K562 (cell line): ENCODE measurements around the gene CABYR. TPM values are rescaled to one million over a fixed set of nuclear protein-coding genes. Genes with fewer than 3 reads are reported as not detected.

Experiments
- ATAC-seq: fragments of 200-7000 bp; cut with Tn5 transposase; 3 replicates; pipeline ENCODE4 v1.9.1; 2020; ENCODE audit warnings: moderate library complexity
- BruUV-seq: library from RNA; stranded (reverse); fragments of 400-500 nt; replicated peaks from 2 replicates; lab custom pipeline; 2021; lab: Mats Ljungman, UMichigan
- CTCF ChIA-PET: fragments of 300-600 bp; formaldehyde crosslinking; extraction: SDS; loops from one replicate; lab custom pipeline; 2021; ENCODE audit warnings: low intra/inter-chr PET ratio; lab: Yijun Ruan, JAX
- POLR2A ChIA-PET: fragments of 300-600, 350-650 bp; sonication (Branson Sonifier 250); formaldehyde crosslinking; extraction: SDS; loops from one replicate; lab custom pipeline; 2021; ENCODE audit warnings: antibody characterized with exemption, inconsistent platforms; lab: Yijun Ruan, JAX
- DNase-seq, 4 experiments: peaks; one replicate each; pipeline versions ENCODE4 v3.0.0 to v3.0.0-alpha.2; 2011 to 2018; ENCODE audit warnings: low spot score in 3 of 4, mixed read lengths in 3 of 4; ENCODE audit errors: extremely low read depth in 1 of 4
- FAIRE-seq: peaks from 2 replicates; lab custom pipeline; 2011; peaks lifted over from hg19 to GRCh38; lab: Jason Lieb, UNC
- H2AFZ ChIP-seq: 2 replicates; pipeline ENCODE4 v1.6.0; 2011; ENCODE audit warnings: low read depth, low read length, control low read depth, inconsistent platforms
- H3K27ac ChIP-seq: fragments of 200-600 bp; 3 replicates; pipeline ENCODE4 v1.8.0; 2011; ENCODE audit warnings: low read depth, mild to moderate bottlenecking, control low read depth, inconsistent platforms, low read length, moderate library complexity, mixed read lengths; ENCODE audit errors: extremely low read depth
- H3K27me3 ChIP-seq, 2 experiments: fragments of 300-600 bp in 1 of 2; 2 replicates in 1 of 2; 3 replicates in 1 of 2; pipeline versions ENCODE4 v1.6.0 to v1.8.0; 2011; ENCODE audit warnings: inconsistent platforms in 2 of 2, low read length in 2 of 2, mild to moderate bottlenecking in 1 of 2, mixed read lengths in 1 of 2, moderate library complexity in 1 of 2; ENCODE audit not compliant: control insufficient read depth in 2 of 2, insufficient read depth in 2 of 2
- H3K36me3 ChIP-seq: fragments of 300-600 bp; 3 replicates; pipeline ENCODE4 v1.8.0; 2011; ENCODE audit warnings: mild to moderate bottlenecking, low read length, inconsistent platforms; ENCODE audit not compliant: control insufficient read depth, insufficient read depth
- H3K4me1 ChIP-seq, 2 experiments: fragments of 200-600 bp in 1 of 2; replicated peaks in 1 of 2; 2 replicates in 1 of 2; 3 replicates in 1 of 2; pipeline versions ENCODE4 v1.5.1 to v1.8.0; 2011; ENCODE audit warnings: inconsistent platforms in 2 of 2, low read length in 2 of 2, mild to moderate bottlenecking in 1 of 2, mixed read lengths in 1 of 2, moderate library complexity in 1 of 2; ENCODE audit not compliant: control insufficient read depth in 2 of 2, insufficient read depth in 2 of 2
- H3K4me2 ChIP-seq: 2 replicates; pipeline ENCODE4 v1.6.1; 2011; ENCODE audit warnings: low read length, control low read depth, inconsistent platforms, mixed read lengths; ENCODE audit not compliant: insufficient read depth
- H3K4me3 ChIP-seq: fragments of 200-600 bp; sonication (generic), shearing (Covaris generic); 2 replicates; pipeline ENCODE4 v1.5.1; 2016; ENCODE audit warnings: control low read depth, inconsistent platforms
- H3K79me2 ChIP-seq: fragments of 200-600 bp; 3 replicates; pipeline ENCODE4 v1.8.0; 2011; ENCODE audit warnings: low read length, inconsistent platforms; ENCODE audit not compliant: control insufficient read depth, insufficient read depth
- H3K9ac ChIP-seq, 2 experiments: 2 replicates each; pipeline versions ENCODE4 v1.6.0 to v1.6.1; 2011; ENCODE audit warnings: low read depth in 2 of 2, low read length in 2 of 2, control low read depth in 1 of 2, inconsistent platforms in 1 of 2, mild to moderate bottlenecking in 1 of 2, mixed read lengths in 1 of 2; ENCODE audit not compliant: insufficient read depth in 1 of 2
- H3K9me1 ChIP-seq: one replicate; pipeline ENCODE4 v1.6.0; 2011; ENCODE audit warnings: inconsistent platforms, mild to moderate bottlenecking, low read length, moderate library complexity; ENCODE audit not compliant: control insufficient read depth, insufficient read depth
- H3K9me3 ChIP-seq: replicated peaks from 2 replicates; pipeline ENCODE4 v1.5.1; 2011; ENCODE audit warnings: low read depth, low read length, inconsistent platforms; ENCODE audit not compliant: control insufficient read depth, insufficient read depth
- H4K20me1 ChIP-seq: replicated peaks from 2 replicates; pipeline ENCODE4 v1.6.1; 2011; ENCODE audit warnings: low read length, inconsistent platforms, mixed read lengths; ENCODE audit not compliant: control insufficient read depth, insufficient read depth
- ARHGAP35 ChIP-seq: fragments of 450-650 bp; IDR thresholded peaks from 2 replicates; pipeline ENCODE4 v1.6.1; 2018; ENCODE audit not compliant: partially characterized antibody
- KLF13 ChIP-seq: fragments of 450-650 bp; IDR thresholded peaks from 2 replicates; pipeline ENCODE4 v1.6.1; 2016; ENCODE audit warnings: missing genetic modification characterization, low read depth, mild to moderate bottlenecking, missing compliant biosample characterization, moderate library complexity, borderline replicate concordance
- TAL1 ChIP-seq: fragments of 450-650 bp; IDR thresholded peaks from 2 replicates; pipeline ENCODE4 v1.6.1; 2016; ENCODE audit warnings: mild to moderate bottlenecking
- XRCC5 ChIP-seq: fragments of 200-400 bp; formaldehyde crosslinking; IDR thresholded peaks from 2 replicates; pipeline ENCODE4 v1.6.1; 2017; ENCODE audit warnings: low read depth, mild to moderate bottlenecking, low read length
- ZNF592 ChIP-seq: fragments of 450-650 bp; IDR thresholded peaks from 2 replicates; pipeline ENCODE4 v1.6.1; 2017; ENCODE audit warnings: antibody characterized with exemption, mild to moderate bottlenecking
- WGBS: fragments of 100-300 bp; shearing (Covaris generic); methylation state at CpG from one replicate; pipeline ENCODE4 v1.1.6; 2016; ENCODE audit warnings: low coverage, mixed read lengths; ENCODE audit not compliant: insufficient coverage; ENCODE audit errors: missing lambda C conversion rate; 5-methylcytosine and 5-hydroxymethylcytosine counted together
- in situ Hi-C: fragments of 300-500 bp; cut with MboI; formaldehyde crosslinking; loops from 4 replicates; pipeline ENCODE4 v1.15.0; 2018; ENCODE audit warnings: inconsistent platforms, mixed read lengths
- intact Hi-C: fragments of 100-400 bp; cut with micrococcal nuclease; formaldehyde crosslinking; loops from 2 replicates; pipeline ENCODE4 v1.14.2; 2022
- polyA plus RNA-seq, 8 experiments: library from polyadenylated mRNA; depleted of rRNA in 4 of 8; stranded (reverse) in 5 of 8; unstranded in 3 of 8; fragments of >200 nt; fragmentation: Nextera tagmentation in 2 of 8; fragmentation: Illumina TruSeq in 1 of 8; extraction: Ambion mirVana in 2 of 8; extraction: Trizol in 1 of 8; gene quantifications; 2 replicates each; pipeline versions ENCODE4 v1.2.1 to v1.2.3, GENCODE V29; 2011 to 2014; ENCODE audit warnings: inconsistent platforms in 1 of 8, missing spikeins in 1 of 8
- total RNA-seq, 7 experiments: library from RNA; depleted of rRNA in 6 of 7; stranded (reverse); fragments of >200 nt in 6 of 7; fragmentation: Illumina TruSeq in 2 of 7; extraction: Trizol in 2 of 7; gene quantifications; 2 replicates each; pipeline versions ENCODE4 v1.2.1 to v1.2.3, GENCODE V29; 2011 to 2021; ENCODE audit warnings: low replicate concordance in 1 of 7
- TF ChIP-seq, protein P1 (sequence below): fragments of 450-650 bp; IDR thresholded peaks from 2 replicates; pipeline ENCODE4 v1.6.1; 2017; ENCODE audit warnings: mild to moderate bottlenecking, moderate library complexity
- TF ChIP-seq, protein P2 (sequence below), 3 experiments: fragments of 200-800 bp in 1 of 3; fragments of 250-450 bp in 1 of 3; fragments of 450-650 bp in 1 of 3; sonication (Bioruptor Pico) in 1 of 3; sonication (Bioruptor generic) in 1 of 3; formaldehyde crosslinking in 1 of 3; IDR thresholded peaks; 2 replicates each; pipeline versions ENCODE4 v1.6.1 to v1.8.0; 2016 to 2022; ENCODE audit warnings: mild to moderate bottlenecking in 2 of 3, missing genetic modification characterization in 2 of 3, missing compliant biosample characterization in 1 of 3, moderate library complexity in 1 of 3
- TF ChIP-seq, protein P3 (sequence below): fragments of 250-450 bp; sonication (Bioruptor Pico); IDR thresholded peaks from 2 replicates; pipeline ENCODE4 v1.5.1; 2021; ENCODE audit warnings: mild to moderate bottlenecking

Gene CABYR
- total and polyA plus RNA-seq, 9 of the 15 experiments (the other 6 are each of a cell fraction or from before 2014, with no cell fraction given): not detected

GRCh38 chr18:24126155-24126961 lies 12.5 kb upstream of the CABYR start (continued):
- no peak for TF ChIP-seq ZNF592

DNA sequence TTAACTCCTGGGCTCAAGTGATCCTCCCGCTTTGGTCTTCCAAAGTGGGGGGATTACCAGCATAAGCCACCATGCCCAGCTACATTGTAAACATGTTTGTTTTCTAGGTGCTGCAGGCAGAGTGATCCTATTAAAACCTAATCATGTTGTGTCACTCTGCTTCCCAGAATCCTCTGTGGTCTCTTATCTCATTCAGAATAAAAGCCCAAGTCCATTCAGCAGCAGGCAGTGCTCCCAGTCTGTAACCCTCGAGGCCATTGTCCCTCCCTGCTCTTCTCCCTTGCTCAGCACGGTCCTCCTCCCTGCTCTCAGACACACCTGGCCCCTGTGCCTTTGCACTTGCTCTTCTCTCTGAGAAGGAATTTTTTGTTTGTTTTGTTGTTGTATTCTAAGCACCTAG lies 11.1 kb upstream of the CABYR start:
- H3K9ac ChIP-seq: no peak overlapping the region
- H3K4me3 ChIP-seq: no peak overlapping the region
- FAIRE-seq (no peak), ATAC-seq (no peak), DNase-seq (no peak)
- in situ Hi-C loops (no loop called here), intact Hi-C loops (no loop called here)
- no peaks in the 10 kb centered on the region for H3K4me1 ChIP-seq
- no peak overlapping the region for H3K27ac ChIP-seq
- BruUV-seq: no TSS peak
- no peak overlapping the region for H3K4me2 ChIP-seq
- ChIA-PET CTCF (no interaction called here), POLR2A (no interaction called here)
- WGBS: 5% methylated on average over 3 of the region's 3 CpGs
- no peaks in the 10 kb centered on the region for H3K9me3 ChIP-seq
- no peak overlapping the region for H2AFZ ChIP-seq
- H3K79me2 ChIP-seq: no peaks in the 10 kb centered on the region
- no peaks in the 10 kb centered on the region for H3K9me1 ChIP-seq
- no peaks in the 10 kb centered on the region for H4K20me1 ChIP-seq
- H3K36me3 ChIP-seq: no peaks in the 10 kb centered on the region
- H3K27me3 ChIP-seq: no peaks in the 10 kb centered on the region
- TF ChIP-seq, protein P1, sequence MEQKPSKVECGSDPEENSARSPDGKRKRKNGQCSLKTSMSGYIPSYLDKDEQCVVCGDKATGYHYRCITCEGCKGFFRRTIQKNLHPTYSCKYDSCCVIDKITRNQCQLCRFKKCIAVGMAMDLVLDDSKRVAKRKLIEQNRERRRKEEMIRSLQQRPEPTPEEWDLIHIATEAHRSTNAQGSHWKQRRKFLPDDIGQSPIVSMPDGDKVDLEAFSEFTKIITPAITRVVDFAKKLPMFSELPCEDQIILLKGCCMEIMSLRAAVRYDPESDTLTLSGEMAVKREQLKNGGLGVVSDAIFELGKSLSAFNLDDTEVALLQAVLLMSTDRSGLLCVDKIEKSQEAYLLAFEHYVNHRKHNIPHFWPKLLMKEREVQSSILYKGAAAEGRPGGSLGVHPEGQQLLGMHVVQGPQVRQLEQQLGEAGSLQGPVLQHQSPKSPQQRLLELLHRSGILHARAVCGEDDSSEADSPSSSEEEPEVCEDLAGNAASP: no peak
- TF ChIP-seq ARHGAP35 (no peak), TAL1 (no peak), KLF13 (no peak), XRCC5 (no peak)
- TF ChIP-seq, protein P2, sequence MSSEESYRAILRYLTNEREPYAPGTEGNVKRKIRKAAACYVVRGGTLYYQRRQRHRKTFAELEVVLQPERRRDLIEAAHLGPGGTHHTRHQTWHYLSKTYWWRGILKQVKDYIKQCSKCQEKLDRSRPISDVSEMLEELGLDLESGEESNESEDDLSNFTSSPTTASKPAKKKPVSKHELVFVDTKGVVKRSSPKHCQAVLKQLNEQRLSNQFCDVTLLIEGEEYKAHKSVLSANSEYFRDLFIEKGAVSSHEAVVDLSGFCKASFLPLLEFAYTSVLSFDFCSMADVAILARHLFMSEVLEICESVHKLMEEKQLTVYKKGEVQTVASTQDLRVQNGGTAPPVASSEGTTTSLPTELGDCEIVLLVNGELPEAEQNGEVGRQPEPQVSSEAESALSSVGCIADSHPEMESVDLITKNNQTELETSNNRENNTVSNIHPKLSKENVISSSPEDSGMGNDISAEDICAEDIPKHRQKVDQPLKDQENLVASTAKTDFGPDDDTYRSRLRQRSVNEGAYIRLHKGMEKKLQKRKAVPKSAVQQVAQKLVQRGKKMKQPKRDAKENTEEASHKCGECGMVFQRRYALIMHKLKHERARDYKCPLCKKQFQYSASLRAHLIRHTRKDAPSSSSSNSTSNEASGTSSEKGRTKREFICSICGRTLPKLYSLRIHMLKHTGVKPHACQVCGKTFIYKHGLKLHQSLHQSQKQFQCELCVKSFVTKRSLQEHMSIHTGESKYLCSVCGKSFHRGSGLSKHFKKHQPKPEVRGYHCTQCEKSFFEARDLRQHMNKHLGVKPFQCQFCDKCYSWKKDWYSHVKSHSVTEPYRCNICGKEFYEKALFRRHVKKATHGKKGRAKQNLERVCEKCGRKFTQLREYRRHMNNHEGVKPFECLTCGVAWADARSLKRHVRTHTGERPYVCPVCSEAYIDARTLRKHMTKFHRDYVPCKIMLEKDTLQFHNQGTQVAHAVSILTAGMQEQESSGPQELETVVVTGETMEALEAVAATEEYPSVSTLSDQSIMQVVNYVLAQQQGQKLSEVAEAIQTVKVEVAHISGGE (CRISPR knock-in tag; IDR thresholded peaks at IDR 0.05): no peak
- TF ChIP-seq, protein P3, sequence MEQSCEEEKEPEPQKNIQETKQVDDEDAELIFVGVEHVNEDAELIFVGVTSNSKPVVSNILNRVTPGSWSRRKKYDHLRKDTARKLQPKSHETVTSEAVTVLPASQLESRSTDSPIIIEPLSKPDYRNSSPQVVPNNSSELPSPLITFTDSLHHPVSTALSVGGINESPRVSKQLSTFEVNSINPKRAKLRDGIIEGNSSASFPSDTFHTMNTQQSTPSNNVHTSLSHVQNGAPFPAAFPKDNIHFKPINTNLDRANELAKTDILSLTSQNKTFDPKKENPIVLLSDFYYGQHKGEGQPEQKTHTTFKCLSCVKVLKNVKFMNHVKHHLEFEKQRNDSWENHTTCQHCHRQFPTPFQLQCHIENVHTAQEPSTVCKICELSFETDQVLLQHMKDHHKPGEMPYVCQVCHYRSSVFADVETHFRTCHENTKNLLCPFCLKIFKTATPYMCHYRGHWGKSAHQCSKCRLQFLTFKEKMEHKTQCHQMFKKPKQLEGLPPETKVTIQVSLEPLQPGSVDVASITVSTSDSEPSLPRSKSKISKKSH: no peak
